GM12865 (cell line): ENCODE measurements around the gene FIGLA.

Source experiments
- DNase-seq: peaks from one replicate; pipeline ENCODE4 v3.0.0; 2010; ENCODE audit warnings: low read depth
- H3K4me3 ChIP-seq: 2 replicates; pipeline ENCODE4 v1.5.1; 2011; ENCODE audit warnings: mild to moderate bottlenecking, low read depth, low read length, control low read depth
- TF ChIP-seq, protein P1 (sequence below): IDR thresholded peaks from 2 replicates; pipeline ENCODE4 v1.5.1; 2011; ENCODE audit warnings: low read length, control low read depth, low read depth, inconsistent platforms; ENCODE audit not compliant: insufficient read depth; ENCODE audit errors: missing control alignments

Gene FIGLA

DNA sequence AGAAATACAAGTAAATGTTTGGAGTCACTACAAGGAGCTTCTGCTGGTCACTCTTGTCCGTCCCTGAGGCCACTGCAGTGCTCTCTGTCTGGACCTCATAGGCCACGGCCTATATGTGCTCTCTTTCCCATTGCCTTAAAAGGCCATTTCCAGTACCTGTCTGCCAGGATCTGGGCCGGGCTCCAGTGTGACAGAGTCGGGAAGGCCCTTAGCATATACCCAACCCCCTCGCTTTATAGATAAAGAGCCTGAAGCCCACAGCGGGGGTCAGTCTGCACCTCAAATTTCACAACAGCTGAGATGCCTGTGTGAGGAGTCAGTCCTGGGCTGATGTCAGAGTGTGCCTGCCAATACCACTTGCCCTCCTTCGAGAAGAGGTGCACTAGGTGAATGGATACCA is 62.3 kb downstream of the FIGLA start:
- TF ChIP-seq, protein P1, sequence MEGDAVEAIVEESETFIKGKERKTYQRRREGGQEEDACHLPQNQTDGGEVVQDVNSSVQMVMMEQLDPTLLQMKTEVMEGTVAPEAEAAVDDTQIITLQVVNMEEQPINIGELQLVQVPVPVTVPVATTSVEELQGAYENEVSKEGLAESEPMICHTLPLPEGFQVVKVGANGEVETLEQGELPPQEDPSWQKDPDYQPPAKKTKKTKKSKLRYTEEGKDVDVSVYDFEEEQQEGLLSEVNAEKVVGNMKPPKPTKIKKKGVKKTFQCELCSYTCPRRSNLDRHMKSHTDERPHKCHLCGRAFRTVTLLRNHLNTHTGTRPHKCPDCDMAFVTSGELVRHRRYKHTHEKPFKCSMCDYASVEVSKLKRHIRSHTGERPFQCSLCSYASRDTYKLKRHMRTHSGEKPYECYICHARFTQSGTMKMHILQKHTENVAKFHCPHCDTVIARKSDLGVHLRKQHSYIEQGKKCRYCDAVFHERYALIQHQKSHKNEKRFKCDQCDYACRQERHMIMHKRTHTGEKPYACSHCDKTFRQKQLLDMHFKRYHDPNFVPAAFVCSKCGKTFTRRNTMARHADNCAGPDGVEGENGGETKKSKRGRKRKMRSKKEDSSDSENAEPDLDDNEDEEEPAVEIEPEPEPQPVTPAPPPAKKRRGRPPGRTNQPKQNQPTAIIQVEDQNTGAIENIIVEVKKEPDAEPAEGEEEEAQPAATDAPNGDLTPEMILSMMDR = no peak
- no peak for DNase-seq
- no peak overlapping the region for H3K4me3 ChIP-seq
